Karpas-422 (cell line): ENCODE results near the gene EFNB1. TPM values are rescaled to one million over a fixed set of nuclear protein-coding genes. Genes with fewer than 3 reads are reported as not detected.

Experiments used
- DNase-seq: peaks from one replicate; pipeline ENCODE4 v3.0.0-alpha.2; 2015
- H2AFZ ChIP-seq: fragments of 200-600 bp; sonication (generic); 2 replicates; pipeline ENCODE4 v1.6.1; 2014; ENCODE audit warnings: antibody characterized with exemption, low read length, mixed read lengths
- H3K27ac ChIP-seq: fragments of 200-600 bp; sonication (generic); 2 replicates; pipeline ENCODE4 v1.5.1; 2014; ENCODE audit warnings: mild to moderate bottlenecking, low read length, moderate library complexity
- H3K27me3 ChIP-seq: fragments of 200-600 bp; sonication (generic); 2 replicates; pipeline ENCODE4 v1.6.1; 2014; ENCODE audit warnings: low read length, mixed read lengths
- H3K36me3 ChIP-seq: fragments of 200-600 bp; sonication (generic); 2 replicates; pipeline ENCODE4 v1.6.1; 2014; ENCODE audit warnings: low read length, mixed read lengths; ENCODE audit not compliant: insufficient read depth
- H3K4me1 ChIP-seq: fragments of 200-600 bp; sonication (generic); 2 replicates; pipeline ENCODE4 v1.6.1; 2014; ENCODE audit warnings: mild to moderate bottlenecking, low read length, mixed read lengths
- H3K4me2 ChIP-seq: fragments of 200-600 bp; sonication (generic); 2 replicates; pipeline ENCODE4 v1.6.1; 2014; ENCODE audit warnings: low read length, low read depth, mild to moderate bottlenecking; ENCODE audit not compliant: poor library complexity, severe bottlenecking
- H3K4me3 ChIP-seq: fragments of 200-600 bp; sonication (generic); 2 replicates; pipeline ENCODE4 v1.5.1; 2014; ENCODE audit warnings: mild to moderate bottlenecking, antibody characterized with exemption, low read length, mixed read lengths
- H3K79me2 ChIP-seq: fragments of 200-600 bp; sonication (generic); 2 replicates; pipeline ENCODE4 v1.6.1; 2014; ENCODE audit warnings: mild to moderate bottlenecking, low read length, mixed read lengths
- H3K9ac ChIP-seq: fragments of 200-600 bp; sonication (generic); 2 replicates; pipeline ENCODE4 v1.6.0; 2014; ENCODE audit warnings: low read length
- H3K9me2 ChIP-seq: fragments of 200-600 bp; sonication (generic), shearing (Covaris generic); replicated peaks from 2 replicates; pipeline ENCODE4 v1.6.0; 2014; ENCODE audit warnings: mild to moderate bottlenecking, low read length, moderate library complexity; ENCODE audit not compliant: insufficient read depth
- H3K9me3 ChIP-seq: fragments of 300-700, 200-600 bp; sonication (generic); 2 replicates; pipeline ENCODE4 v1.6.1; 2014; ENCODE audit warnings: low read length, mixed read lengths
- H4K20me1 ChIP-seq: fragments of 200-600 bp; sonication (generic); 2 replicates; pipeline ENCODE4 v1.6.1; 2014; ENCODE audit warnings: mild to moderate bottlenecking, antibody characterized with exemption, low read length, low read depth; ENCODE audit not compliant: insufficient read depth
- total RNA-seq: library from RNA; depleted of rRNA; stranded (reverse); fragments of >200 nt; shearing (Covaris generic); gene quantifications from 2 replicates; pipeline ENCODE4 v1.2.3, GENCODE V29; 2014; ENCODE audit warnings: low replicate concordance

Gene EFNB1
- total RNA-seq, 1 experiment from 2014 or later = 0.67 TPM

- no peak overlapping the region for H3K4me2 ChIP-seq
- no peaks in the 10 kb centered on the region for H3K9me3 ChIP-seq
Observed at GRCh38 chrX:68837119-68837518, 8.3 kb downstream of the EFNB1 start.

GRCh38 chrX:68838571-68838910 is 9.7 kb downstream of the EFNB1 start:
- Histone ChIP-seq H3K27ac (no peak overlapping the region), H3K36me3 (no peaks in the 10 kb centered on the region), H3K4me2 (no peak overlapping the region), H3K4me3 (no peak overlapping the region), H3K27me3 (no peaks in the 10 kb centered on the region), H3K9me3 (no peaks in the 10 kb centered on the region), H3K9ac (no peak overlapping the region), H3K79me2 (no peaks in the 10 kb centered on the region), H2AFZ (no peak overlapping the region), H3K4me1 (peaks cover 3% of the 10 kb centered on the region; the same call in 1 of the 2 replicates), H3K9me2 (no peaks in the 10 kb centered on the region), H4K20me1 (no peaks in the 10 kb centered on the region; the same call in 1 of the 2 replicates)
- no peak for DNase-seq

More at GRCh38 chrX:68837119-68837518, 8.3 kb downstream of the EFNB1 start:
- Histone ChIP-seq H3K36me3 (no peaks in the 10 kb centered on the region), H3K9me2 (no peaks in the 10 kb centered on the region), H3K4me3 (no peak overlapping the region), H4K20me1 (no peaks in the 10 kb centered on the region; the same call in 1 of the 2 replicates), H3K27ac (no peak overlapping the region), H3K4me1 (peaks cover 3% of the 10 kb centered on the region; the same call in 1 of the 2 replicates), H3K79me2 (no peaks in the 10 kb centered on the region), H3K27me3 (no peaks in the 10 kb centered on the region), H2AFZ (no peak overlapping the region), H3K9ac (no peak overlapping the region)
- no peak for DNase-seq

DNA sequence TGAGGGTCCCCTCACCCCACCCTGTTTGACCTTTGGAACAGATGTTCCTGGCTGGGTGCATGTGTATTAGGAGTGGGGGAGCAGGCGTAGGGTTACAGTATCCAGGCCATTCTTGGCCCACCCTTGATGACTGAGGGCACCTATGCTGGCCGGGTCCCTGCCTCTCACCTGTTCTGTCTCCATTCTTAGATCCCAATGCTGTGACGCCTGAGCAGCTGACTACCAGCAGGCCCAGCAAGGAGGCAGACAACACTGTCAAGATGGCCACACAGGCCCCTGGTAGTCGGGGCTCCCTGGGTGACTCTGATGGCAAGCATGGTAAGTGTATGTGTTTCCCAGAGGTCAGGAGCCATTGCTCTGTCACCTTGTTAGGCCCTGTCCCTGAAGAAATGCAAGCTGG is 10.9 kb downstream of the EFNB1 start:
- H3K9ac ChIP-seq = no peak overlapping the region
- no peaks in the 10 kb centered on the region for H3K79me2 ChIP-seq
- no peak overlapping the region for H2AFZ ChIP-seq
- H3K36me3 ChIP-seq = no peaks in the 10 kb centered on the region
- no peak for DNase-seq
- H3K27me3 ChIP-seq = no peaks in the 10 kb centered on the region
- H3K4me1 ChIP-seq = no peaks in the 10 kb centered on the region
- H3K4me3 ChIP-seq = no peak overlapping the region
- H4K20me1 ChIP-seq = no peaks in the 10 kb centered on the region
- no peaks in the 10 kb centered on the region for H3K9me3 ChIP-seq
- no peak overlapping the region for H3K4me2 ChIP-seq
- no peak overlapping the region for H3K27ac ChIP-seq
- no peaks in the 10 kb centered on the region for H3K9me2 ChIP-seq

- H3K4me3 ChIP-seq = no peak overlapping the region
Observed at GRCh38 chrX:68840256-68840655, 11.4 kb downstream of the EFNB1 start.

GRCh38 chrX:68841251-68842049 is 12.6 kb downstream of the EFNB1 start:
- Histone ChIP-seq H3K36me3 (no peaks in the 10 kb centered on the region), H3K4me3 (no peak overlapping the region), H3K27ac (no peak overlapping the region), H3K9me3 (no peaks in the 10 kb centered on the region), H3K27me3 (no peaks in the 10 kb centered on the region), H3K9me2 (no peaks in the 10 kb centered on the region), H2AFZ (no peak overlapping the region), H3K9ac (no peak overlapping the region), H3K4me1 (no peaks in the 10 kb centered on the region), H3K4me2 (no peak overlapping the region), H3K79me2 (no peaks in the 10 kb centered on the region), H4K20me1 (no peaks in the 10 kb centered on the region)
- DNase-seq = no peak

More at GRCh38 chrX:68840256-68840655, 11.4 kb downstream of the EFNB1 start:
- no peaks in the 10 kb centered on the region for H3K9me3 ChIP-seq
- H3K27me3 ChIP-seq = no peaks in the 10 kb centered on the region
- no peaks in the 10 kb centered on the region for H3K36me3 ChIP-seq
- H3K4me2 ChIP-seq = no peak overlapping the region
- no peaks in the 10 kb centered on the region for H3K4me1 ChIP-seq
- H2AFZ ChIP-seq = no peak overlapping the region
- H3K9ac ChIP-seq = no peak overlapping the region
- no peak for DNase-seq
- H3K79me2 ChIP-seq = no peaks in the 10 kb centered on the region
- no peak overlapping the region for H3K27ac ChIP-seq
- no peaks in the 10 kb centered on the region for H3K9me2 ChIP-seq
- H4K20me1 ChIP-seq = no peaks in the 10 kb centered on the region

GRCh38 chrX:68842351-68842750 is 13.5 kb downstream of the EFNB1 start:
- Histone ChIP-seq H3K27me3 (no peaks in the 10 kb centered on the region), H3K4me3 (no peak overlapping the region), H3K9me3 (no peaks in the 10 kb centered on the region), H2AFZ (no peak overlapping the region), H3K9ac (no peak overlapping the region), H4K20me1 (no peaks in the 10 kb centered on the region), H3K36me3 (no peaks in the 10 kb centered on the region), H3K27ac (no peak overlapping the region), H3K4me1 (no peaks in the 10 kb centered on the region), H3K79me2 (no peaks in the 10 kb centered on the region), H3K4me2 (no peak overlapping the region), H3K9me2 (no peaks in the 10 kb centered on the region)
- no peak for DNase-seq

DNA sequence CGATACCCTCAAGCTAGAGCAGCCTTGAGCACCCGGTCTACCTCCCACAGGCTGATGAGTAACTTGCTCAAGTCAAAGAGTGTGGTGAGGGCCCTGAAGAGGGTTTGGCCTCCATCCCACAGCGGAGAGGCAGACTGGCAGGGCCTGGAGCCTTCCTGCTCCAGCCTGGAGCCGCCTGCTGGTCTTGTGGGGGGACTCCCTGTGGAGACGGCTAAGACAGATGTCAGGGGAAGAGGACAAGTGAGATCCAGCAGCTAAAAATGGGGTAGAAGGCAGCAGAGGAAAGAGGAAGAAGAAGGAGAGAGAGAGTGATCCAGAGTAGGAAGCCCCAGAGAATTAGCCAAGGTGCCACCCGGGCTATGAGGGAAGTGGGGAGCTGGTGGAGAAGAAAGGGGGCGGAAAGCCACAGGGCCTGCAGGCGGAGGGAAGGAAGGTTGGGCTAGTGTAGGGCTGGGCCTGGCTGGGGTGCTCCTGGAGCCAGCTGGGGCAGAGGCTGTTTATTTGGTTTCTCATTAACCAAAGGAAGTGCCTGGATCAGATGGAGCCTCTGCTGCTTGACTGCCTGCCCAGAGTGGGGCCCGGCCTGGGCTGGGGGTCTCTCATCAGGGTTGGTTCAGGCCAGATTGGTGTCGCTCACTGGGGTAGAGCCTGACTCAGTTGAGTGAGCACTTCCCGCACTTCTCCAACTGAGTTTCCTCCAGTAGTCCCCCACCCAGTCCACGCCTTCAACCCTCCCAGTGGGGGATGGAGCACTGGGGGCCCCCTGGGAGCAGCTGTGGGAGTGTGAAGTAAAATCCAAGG is 14.2 kb downstream of the EFNB1 start:
- Histone ChIP-seq H3K9me2 (no peaks in the 10 kb centered on the region), H4K20me1 (no peaks in the 10 kb centered on the region), H3K36me3 (no peaks in the 10 kb centered on the region), H3K4me1 (no peaks in the 10 kb centered on the region), H3K9me3 (no peaks in the 10 kb centered on the region), H3K4me2 (no peak overlapping the region), H3K27ac (no peak overlapping the region), H3K4me3 (no peak overlapping the region), H2AFZ (no peak overlapping the region), H3K27me3 (no peaks in the 10 kb centered on the region), H3K9ac (no peak overlapping the region), H3K79me2 (no peaks in the 10 kb centered on the region)
- DNase-seq = no peak

- H3K9me2 ChIP-seq = no peaks in the 10 kb centered on the region
- H3K4me1 ChIP-seq = no peaks in the 10 kb centered on the region
- no peaks in the 10 kb centered on the region for H4K20me1 ChIP-seq
- no peaks in the 10 kb centered on the region for H3K36me3 ChIP-seq
- no peak for DNase-seq
- no peaks in the 10 kb centered on the region for H3K9me3 ChIP-seq
- H3K79me2 ChIP-seq = no peaks in the 10 kb centered on the region
- H3K27me3 ChIP-seq = no peaks in the 10 kb centered on the region
- no peak overlapping the region for H3K27ac ChIP-seq
- no peak overlapping the region for H3K4me3 ChIP-seq
- H3K9ac ChIP-seq = no peak overlapping the region
- no peak overlapping the region for H2AFZ ChIP-seq
- H3K4me2 ChIP-seq = no peak overlapping the region
Observed at GRCh38 chrX:68843992-68844391, 15.2 kb downstream of the EFNB1 start.
